ENCODE data around the gene SEMA6B.
A peak's percentile ranks its signal among the peaks of the same experiment; 100 is the strongest.
"Not testable (repeated sequence)": the region's sequence is repeated elsewhere in the genome, so short reads cannot be mapped to it uniquely, and the experiment has no call there.

The SEMA6B gene

DNA sequence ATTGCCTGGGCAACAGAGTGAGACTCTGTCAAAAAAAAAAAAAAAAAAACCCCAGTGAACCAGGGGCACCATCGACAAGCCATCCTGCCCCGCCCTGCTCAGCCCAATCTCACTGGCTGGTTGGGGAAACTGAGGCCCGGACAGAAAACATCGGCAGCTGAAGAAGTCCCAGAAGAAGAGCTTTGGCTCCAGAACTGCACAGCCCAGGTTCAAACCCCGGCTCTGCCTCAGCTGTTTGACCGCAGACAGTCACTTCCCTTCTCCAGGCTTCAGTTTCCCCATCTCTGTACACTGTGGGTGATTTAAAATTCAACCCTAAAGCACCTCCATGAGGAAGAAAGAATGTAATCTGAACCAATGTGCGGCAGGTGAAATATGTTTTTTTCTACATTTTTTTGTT is 9.4 kb upstream of the SEMA6B start:
- H3K27ac Mint-ChIP-seq, result no peak overlapping the region
- H3K4me3 Mint-ChIP-seq, result no peak overlapping the region
- DNase-seq (ENCODE audit: low spot score in 2 of 2), result no peak
- H3K9me3 Mint-ChIP-seq, result no peaks in the 10 kb centered on the region
- no peaks in the 10 kb centered on the region for H3K36me3 Mint-ChIP-seq
- peaks cover 8% of the 10 kb centered on the region for H3K4me1 Mint-ChIP-seq
- no peak for ATAC-seq

DNA sequence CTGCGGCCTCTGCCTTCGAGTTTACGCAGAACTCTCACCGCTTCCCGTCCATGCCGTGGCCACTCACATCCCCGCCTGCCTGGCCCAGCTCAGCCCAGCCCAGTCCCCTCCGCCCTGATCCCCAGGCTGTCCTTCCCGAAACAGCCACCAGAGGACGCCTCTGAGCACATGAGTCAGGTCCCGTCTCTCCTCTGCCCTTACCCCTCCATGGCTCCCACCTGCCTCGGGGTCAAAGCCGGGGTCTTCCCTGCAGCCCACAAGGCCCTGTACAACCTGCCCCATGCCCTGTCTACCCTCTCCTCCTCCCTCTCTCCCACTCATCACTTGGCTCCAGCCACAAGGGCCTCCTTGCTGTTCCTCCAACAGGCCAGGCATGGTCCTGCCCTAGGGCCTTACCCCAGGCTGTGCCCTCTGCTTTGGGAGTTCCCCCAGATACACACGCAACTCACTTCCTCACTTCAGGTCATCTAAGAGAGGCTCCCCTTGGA is 8.1 kb upstream of the SEMA6B start:
- Mint-ChIP-seq H3K4me3 (no peak overlapping the region), H3K4me1 (peaks cover 8% of the 10 kb centered on the region), H3K27ac (peak overlapping the region; percentile 60), H3K9me3 (no peaks in the 10 kb centered on the region), H3K36me3 (no peaks in the 10 kb centered on the region)
- DNase-seq (ENCODE audit: low spot score in 2 of 2) (peak; percentile 66 to 88), ATAC-seq (peak; percentile 77)

DNA sequence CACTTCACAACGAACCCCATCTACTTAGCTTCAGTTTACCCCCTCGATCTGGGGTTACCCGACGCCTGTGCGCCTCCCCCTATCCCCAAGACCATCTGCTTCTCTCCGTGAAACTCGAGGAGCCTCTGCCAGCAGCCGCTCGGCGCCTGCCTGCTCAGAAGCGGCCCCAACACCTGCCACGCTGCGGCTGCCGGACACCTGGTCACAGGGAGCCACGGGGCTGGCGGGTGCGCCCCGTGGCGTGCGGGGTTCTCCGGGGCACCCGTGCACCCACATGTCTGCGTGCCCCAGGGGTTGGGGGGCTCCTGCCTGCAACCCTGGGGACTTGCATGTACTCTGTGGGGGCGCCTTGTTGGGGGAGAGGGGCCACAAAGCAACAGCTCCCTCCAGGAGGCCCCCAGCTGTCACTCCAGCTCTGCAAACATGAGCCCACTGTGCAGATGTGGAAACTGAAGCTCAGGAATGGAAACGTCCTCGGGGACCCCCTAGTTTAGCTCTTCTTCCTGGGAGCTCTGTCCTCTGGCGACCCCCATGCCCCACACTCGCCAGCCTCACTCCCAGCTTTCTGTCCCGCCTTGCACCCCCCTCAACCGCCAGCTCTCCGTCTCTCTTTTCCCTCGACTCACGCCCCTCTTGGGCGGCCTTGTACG is 7.0 kb upstream of the SEMA6B start:
- H3K4me3 Mint-ChIP-seq, result no peak overlapping the region
- H3K36me3 Mint-ChIP-seq, result no peaks in the 10 kb centered on the region
- ATAC-seq (no peak), DNase-seq (ENCODE audit: low spot score in 2 of 2) (no peak)
- peaks cover 8% of the 10 kb centered on the region for H3K4me1 Mint-ChIP-seq
- no peak overlapping the region for H3K27ac Mint-ChIP-seq
- H3K9me3 Mint-ChIP-seq, result no peaks in the 10 kb centered on the region

DNA sequence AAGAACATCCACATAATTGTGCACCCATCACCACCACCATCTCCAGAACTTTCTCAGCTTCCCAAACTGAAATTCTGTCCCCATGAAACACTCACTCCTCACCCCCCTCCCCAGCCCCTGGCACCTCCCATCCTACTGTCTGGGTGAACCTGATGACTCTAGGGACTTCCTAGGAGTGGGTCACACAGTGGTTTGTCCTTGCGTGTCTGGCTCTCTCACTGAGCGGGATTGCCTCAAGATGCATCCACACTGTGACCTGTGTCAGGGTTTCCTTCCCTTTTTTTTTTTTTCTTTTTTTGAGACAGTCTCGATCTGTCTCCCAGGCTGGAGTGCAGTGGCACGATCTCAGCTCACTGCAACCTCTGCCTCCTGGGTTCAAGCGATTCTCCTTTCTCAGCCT is 4.1 kb upstream of the SEMA6B start:
- H3K9me3 Mint-ChIP-seq; H3K4me1 Mint-ChIP-seq; DNase-seq (ENCODE audit: low spot score in 2 of 2); ATAC-seq; H3K4me3 Mint-ChIP-seq; H3K27ac Mint-ChIP-seq; H3K36me3 Mint-ChIP-seq: not testable (repeated sequence)

DNA sequence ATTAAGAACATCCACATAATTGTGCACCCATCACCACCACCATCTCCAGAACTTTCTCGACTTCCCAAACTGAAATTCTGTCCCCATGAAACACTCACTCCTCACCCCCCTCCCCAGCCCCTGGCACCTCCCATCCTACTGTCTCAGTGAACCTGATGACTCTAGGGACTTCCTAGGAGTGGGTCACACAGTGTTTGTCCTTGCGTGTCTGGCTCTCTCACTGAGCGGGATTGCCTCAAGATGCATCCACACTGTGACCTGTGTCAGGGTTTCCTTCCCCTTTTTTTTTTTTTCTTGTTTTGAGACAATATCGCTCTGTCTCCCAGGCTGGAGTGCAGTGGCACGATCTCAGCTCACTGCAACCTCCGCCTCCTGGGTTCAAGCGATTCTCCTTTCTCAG is 2.6 kb upstream of the SEMA6B start:
- not testable (repeated sequence) for H3K9me3 Mint-ChIP-seq; H3K4me1 Mint-ChIP-seq; H3K36me3 Mint-ChIP-seq; H3K4me3 Mint-ChIP-seq; H3K27ac Mint-ChIP-seq; ATAC-seq; DNase-seq (ENCODE audit: low spot score in 2 of 2)

DNA sequence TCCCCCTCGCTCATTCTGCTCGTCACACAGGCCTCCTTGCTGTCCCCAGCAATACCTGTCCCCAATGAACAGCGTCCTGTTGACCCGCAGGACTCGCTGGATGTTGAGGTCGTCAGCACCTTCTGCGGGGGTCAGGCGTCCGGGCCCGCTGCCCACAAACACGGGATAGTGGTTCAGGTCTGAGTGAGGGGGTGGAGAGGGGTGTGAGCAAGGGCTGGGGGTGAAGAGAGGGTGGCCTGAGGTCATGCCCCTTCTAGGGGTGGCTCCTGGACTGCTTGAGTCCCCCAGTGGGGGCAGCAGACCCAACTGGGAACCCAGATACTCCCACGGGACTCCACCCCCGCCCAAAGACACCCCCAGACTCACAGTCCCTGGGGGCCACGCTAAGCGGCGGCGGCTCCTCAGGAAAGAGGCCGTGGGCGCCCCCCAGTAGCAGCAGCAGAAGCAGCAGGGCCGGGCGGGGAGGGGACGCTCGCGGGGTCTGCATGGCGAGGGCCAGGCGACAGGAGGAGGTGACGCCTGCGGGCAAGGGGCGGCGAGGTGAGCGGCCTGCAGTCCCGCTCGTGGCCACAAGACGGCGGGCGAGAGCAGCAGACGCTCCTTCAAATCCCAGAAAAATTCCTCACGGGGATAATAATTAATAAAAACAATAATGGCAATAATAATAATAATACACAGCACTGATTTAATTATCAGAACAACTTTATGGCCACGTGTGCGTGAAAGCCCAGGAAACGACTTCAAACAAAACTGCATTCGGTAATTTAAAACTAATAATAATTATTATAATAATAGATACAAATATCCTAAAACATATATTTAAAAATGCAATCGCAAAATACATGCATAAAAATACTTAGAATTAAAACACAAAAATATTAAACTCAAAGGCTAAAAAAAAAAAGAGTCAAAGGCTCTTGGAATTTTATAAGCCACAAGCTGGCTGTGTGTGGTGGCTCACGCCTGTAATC is 1.2 kb downstream of the SEMA6B start:
- no peaks in the 10 kb centered on the region for H3K9me3 Mint-ChIP-seq
- H3K27ac Mint-ChIP-seq, result no peak overlapping the region
- no peak for ATAC-seq
- peak; percentile 38 to 71 for DNase-seq (ENCODE audit: low spot score in 2 of 2)
- H3K36me3 Mint-ChIP-seq, result peaks cover 6% of the 10 kb centered on the region
- H3K4me3 Mint-ChIP-seq, result no peak overlapping the region
- H3K4me1 Mint-ChIP-seq, result peaks cover 5% of the 10 kb centered on the region

DNA sequence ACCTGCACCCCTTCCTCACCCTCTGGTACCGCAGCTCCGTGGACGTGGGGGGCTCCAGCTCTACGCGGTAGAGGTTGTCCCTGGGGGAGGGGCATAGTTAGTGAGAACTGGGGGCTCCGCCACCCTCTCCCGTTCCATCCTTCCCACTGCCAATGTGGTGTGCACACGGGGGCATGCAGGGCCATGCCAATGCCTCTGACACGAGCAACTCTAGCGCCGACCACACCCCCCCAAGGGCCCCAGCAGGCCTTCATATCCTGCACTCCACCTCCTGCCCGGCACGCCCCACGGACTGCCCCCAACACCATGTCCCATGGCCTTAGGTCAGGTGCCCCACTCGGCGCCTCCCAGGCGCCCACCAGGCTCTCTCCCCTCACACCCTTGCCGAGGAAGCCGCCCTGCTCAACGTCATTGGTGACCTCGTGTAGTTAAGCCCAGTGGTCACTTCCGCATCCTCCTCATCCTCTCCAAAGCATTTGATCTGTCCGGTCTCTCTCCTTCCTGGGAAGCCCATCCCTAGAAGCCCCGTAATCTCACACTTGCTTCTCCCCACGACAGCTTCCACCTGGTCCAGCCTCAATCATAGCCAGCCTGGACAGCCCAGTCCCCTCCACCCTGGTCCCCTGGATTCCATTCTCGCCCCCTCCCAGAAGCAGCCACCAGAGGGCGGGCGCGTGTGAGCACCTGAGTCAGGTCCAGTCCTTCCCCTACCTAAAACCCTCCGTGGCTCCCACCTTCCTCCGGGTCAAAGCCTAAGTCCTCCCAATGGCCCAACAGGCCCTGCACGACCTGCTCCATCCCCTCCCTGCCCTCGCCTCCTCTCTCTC is 2.1 kb downstream of the SEMA6B start:
- Mint-ChIP-seq H3K9me3 (peaks cover 4% of the 10 kb centered on the region), H3K27ac (no peak overlapping the region), H3K4me3 (no peak overlapping the region), H3K36me3 (peaks cover 6% of the 10 kb centered on the region), H3K4me1 (peaks cover 5% of the 10 kb centered on the region)
- DNase-seq (ENCODE audit: low spot score in 2 of 2) (peak in 1 of 2 donors; percentile 65), ATAC-seq (peak; percentile 31)

DNA sequence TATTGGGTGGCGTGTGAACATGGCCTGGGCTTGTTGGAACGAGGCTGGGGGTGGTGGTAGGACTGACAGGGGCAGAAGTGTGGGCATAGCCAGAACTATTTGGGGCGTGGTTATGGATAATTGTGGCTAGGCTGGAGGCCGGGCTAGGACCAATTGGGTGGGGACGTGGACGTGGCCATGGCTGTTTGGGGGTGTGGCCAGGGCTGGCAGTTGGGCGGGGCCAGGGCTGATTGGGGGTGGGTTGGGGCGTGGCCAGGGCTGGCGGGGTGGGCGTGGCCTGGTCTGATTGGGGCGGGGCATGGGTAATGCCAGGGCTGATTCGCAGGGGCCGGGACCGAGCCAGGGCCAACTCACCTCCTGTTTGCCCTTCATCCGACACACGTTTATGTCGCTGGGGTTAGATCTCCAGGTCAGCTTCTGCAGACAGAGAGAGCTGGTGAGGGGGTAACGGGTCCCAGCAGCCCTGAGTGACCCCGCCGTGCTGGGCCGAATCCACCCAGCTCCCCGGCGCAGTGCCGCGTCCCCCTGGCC is 2.8 kb downstream of the SEMA6B start:
- no peak for ATAC-seq
- Mint-ChIP-seq H3K36me3 (peaks cover 6% of the 10 kb centered on the region), H3K9me3 (peaks cover 4% of the 10 kb centered on the region), H3K4me3 (no peak overlapping the region), H3K27ac (no peak overlapping the region), H3K4me1 (peaks cover 5% of the 10 kb centered on the region)
- no peak for DNase-seq (ENCODE audit: low spot score in 2 of 2)

DNA sequence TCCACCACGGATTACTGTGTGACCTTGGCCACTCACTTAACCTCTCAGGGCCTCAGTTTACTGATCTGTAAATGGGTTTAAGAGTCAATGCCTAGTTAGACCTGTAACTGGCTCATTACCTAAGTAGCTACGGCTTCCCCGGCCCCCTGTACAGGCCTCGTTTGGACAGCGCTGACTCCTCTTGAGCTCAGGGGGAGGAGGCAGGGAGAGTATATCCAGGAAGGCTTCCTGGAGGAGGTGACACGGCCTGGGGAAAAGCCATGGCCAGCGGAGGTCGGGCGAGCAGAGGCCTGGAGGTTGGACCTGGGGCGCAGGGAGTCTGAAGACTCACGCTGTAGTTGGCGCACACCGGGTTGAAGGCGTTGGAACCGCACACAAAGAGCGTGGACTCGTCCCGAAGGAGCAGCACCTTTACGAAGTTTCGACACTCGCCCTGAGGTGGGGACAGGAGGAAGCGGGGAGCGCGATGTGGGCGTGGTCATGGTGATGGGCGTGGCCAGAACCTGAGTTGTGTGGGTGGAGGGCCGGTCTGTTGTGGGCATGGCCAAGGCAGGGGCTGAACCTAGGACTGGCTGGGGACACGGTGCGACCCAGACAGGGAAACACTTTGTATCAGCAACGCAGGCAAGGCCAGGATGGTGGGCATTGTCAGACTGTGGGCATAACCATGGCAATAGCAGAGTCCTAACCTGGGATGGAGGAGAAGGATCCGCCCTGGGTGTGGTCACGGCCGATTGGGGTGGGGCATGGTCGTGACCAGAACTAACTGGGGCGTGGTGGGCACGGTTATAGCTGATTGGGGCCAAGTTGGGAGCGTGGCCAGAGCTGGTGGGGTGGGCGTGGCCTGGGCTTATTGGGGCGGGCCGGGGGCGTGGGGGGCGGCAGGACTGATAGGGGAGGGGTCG is 3.6 kb downstream of the SEMA6B start:
- Mint-ChIP-seq H3K9me3 (peaks cover 4% of the 10 kb centered on the region), H3K36me3 (peaks cover 6% of the 10 kb centered on the region), H3K27ac (no peak overlapping the region), H3K4me1 (peaks cover 5% of the 10 kb centered on the region), H3K4me3 (no peak overlapping the region)
- DNase-seq (ENCODE audit: low spot score in 2 of 2) (no peak), ATAC-seq (no peak)

DNA sequence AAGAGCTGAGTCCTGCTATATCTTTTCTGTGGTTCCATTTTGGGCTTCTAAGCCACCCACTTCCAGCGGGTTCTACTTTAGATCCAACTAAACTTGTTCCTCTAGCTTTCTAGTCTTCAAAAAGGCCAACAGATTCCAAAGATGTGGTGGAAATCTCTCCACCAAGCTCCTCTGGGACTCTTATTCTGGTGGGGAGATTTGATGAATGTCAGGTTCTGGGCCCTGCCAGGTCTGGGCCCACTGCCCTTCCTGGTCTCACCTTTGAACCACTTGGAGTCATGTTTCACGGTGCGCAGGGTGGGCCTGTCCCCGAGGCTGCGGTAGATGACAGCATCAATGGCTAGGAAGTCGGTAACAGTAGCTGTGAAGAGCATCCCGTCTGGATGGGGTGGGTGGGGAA is 4.8 kb downstream of the SEMA6B start:
- ATAC-seq (no peak), DNase-seq (ENCODE audit: low spot score in 2 of 2) (no peak)
- Mint-ChIP-seq H3K4me1 (peaks cover 5% of the 10 kb centered on the region), H3K4me3 (no peak overlapping the region), H3K36me3 (peaks cover 6% of the 10 kb centered on the region), H3K9me3 (peaks cover 4% of the 10 kb centered on the region), H3K27ac (no peak overlapping the region)

DNA sequence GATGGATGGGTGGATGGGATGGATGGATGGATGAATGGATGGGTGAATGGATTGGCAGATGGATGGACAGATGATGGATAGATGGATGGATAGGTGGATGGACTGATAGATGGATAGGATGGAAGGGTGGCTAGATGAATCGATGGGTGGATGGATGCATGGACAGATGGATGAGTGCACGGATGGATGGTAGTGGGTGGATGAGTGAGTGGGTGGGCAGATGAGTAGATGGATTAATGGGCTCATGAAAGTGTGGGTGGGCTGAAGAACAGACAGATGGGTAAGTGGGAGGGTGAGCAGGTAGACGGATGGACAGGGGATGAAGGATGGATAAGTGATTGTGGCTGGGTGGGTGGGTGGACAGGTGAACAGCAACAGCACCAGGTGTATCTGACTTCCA is 5.7 kb downstream of the SEMA6B start:
- Mint-ChIP-seq H3K4me3 (no peak overlapping the region), H3K4me1 (peaks cover 5% of the 10 kb centered on the region), H3K36me3 (peaks cover 6% of the 10 kb centered on the region), H3K9me3 (peaks cover 4% of the 10 kb centered on the region), H3K27ac (no peak overlapping the region)
- ATAC-seq (no peak), DNase-seq (ENCODE audit: low spot score in 2 of 2) (no peak)

DNA sequence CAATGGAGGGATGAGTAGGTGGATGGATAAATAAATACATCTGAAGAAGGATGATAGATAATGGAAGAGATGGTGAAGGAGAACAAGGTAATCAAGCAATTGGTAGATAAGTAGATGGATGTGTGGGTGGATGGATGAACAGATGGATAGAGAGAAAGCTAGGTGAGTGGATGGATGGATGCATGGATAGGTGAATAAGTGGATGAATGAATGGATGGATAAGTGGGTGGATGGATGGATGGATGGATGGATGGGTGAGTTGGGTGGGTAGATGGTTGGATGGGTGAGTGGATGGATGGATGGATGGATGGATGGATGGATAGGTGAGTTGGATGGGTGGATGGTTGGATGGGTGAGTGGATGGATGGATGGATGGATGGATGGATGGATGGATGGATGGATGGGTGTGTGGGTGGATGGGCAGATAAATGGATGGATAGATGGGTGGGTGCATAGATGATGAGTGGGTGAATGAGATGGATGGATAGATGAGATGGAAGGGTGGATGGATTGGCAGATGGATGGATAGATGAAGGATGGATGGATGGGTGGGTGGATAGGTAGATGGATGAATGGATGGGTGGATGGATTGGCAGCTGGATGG is 6.3 kb downstream of the SEMA6B start:
- ATAC-seq, result no peak
- H3K4me3 Mint-ChIP-seq, result no peak overlapping the region
- peaks cover 5% of the 10 kb centered on the region for H3K4me1 Mint-ChIP-seq
- DNase-seq (ENCODE audit: low spot score in 2 of 2), result no peak
- no peak overlapping the region for H3K27ac Mint-ChIP-seq
- peaks cover 6% of the 10 kb centered on the region for H3K36me3 Mint-ChIP-seq
- H3K9me3 Mint-ChIP-seq, result peaks cover 4% of the 10 kb centered on the region

DNA sequence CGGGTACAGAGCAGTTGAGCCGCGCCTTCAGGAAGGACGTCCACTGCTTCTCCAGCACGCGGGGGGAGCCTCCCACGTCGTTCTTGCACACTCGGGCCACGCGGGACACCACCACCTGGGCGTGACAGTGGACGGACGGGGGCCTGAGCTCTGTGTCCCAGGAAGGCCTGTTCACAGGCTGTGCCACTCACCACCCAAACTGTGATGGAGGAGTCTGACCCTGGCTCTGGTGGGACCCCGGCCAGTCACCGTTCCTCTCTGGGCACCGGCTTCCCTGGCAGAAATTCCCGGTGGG is 7.0 kb downstream of the SEMA6B start:
- peaks cover 5% of the 10 kb centered on the region for H3K4me1 Mint-ChIP-seq
- no peak for DNase-seq (ENCODE audit: low spot score in 2 of 2)
- H3K27ac Mint-ChIP-seq, result no peak overlapping the region
- peaks cover 4% of the 10 kb centered on the region for H3K9me3 Mint-ChIP-seq
- H3K4me3 Mint-ChIP-seq, result no peak overlapping the region
- ATAC-seq, result no peak
- H3K36me3 Mint-ChIP-seq, result peaks cover 3% of the 10 kb centered on the region

DNA sequence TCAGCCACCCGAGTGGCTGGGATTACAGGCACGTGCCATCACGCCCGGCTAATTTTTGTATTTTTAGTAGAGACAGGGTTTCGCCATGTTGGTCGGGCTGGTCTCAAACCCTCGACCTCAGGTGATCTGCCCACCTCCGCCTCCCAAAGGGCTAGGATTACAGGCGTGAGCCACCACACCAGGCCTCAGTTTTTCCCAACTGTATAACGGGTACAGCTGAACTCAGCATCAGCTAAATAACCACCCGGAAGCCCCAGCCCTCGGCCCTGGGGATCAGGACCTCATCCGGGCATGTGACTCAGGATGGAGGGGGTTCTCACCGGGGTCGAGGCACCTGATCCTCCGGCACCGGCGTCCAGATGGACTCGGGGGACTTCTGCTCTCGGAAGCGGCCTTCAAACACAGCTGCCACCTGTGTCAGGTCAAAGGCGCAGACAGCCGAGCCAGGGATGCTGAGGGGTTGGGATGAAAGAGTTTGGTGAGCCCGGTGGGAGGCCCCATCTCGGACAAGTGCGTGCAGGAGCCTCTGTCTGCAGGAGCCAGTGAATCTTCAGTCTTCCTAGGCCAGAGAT is 8.9 kb downstream of the SEMA6B start:
- Mint-ChIP-seq H3K4me3 (no peak overlapping the region), H3K36me3 (no peaks in the 10 kb centered on the region), H3K27ac (no peak overlapping the region), H3K9me3 (peaks cover 4% of the 10 kb centered on the region), H3K4me1 (no peaks in the 10 kb centered on the region)
- no peak for DNase-seq (ENCODE audit: low spot score in 2 of 2)
- ATAC-seq, result no peak
